NK-92 (cell line): ENCODE measurements around the gene ENTHD1.

ENCODE experiments used
- DNase-seq: peaks from one replicate; lab custom pipeline; 2025; ENCODE audit not compliant: unreplicated experiment; lab: John Stamatoyannopoulos, UW

ENTHD1 gene, protein sequence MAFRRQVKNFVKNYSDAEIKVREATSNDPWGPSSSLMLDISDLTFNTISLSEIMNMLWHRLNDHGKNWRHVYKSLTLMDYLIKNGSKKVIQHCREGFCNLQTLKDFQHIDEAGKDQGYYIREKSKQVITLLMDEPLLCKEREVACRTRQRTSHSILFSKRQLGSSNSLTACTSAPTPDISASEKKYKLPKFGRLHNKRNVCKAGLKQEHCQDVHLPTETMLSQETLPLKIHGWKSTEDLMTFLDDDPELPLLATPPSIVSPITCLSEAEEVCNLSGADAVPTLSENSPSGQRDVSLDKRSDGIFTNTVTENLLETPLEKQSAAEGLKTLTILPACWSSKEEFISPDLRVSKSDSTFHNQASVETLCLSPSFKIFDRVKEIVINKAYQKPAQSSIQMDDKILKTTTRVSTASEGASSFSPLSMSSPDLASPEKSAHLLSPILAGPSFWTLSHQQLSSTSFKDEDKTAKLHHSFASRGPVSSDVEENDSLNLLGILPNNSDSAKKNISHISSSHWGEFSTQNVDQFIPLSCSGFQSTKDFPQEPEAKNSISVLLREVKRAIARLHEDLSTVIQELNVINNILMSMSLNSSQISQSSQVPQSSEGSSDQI

GRCh38 chr22:39893526-39893925, at the start of gene ENTHD1:
Gene ENTHD1 (minus strand): TSS chr22:39893760. CDS start chr22:39887748, 6,012 bp downstream.
- no peak for DNase-seq

GRCh38 chr22:39943337-39943736, 49.8 kb upstream of the ENTHD1 start:
- DNase-seq, result no peak

DNA sequence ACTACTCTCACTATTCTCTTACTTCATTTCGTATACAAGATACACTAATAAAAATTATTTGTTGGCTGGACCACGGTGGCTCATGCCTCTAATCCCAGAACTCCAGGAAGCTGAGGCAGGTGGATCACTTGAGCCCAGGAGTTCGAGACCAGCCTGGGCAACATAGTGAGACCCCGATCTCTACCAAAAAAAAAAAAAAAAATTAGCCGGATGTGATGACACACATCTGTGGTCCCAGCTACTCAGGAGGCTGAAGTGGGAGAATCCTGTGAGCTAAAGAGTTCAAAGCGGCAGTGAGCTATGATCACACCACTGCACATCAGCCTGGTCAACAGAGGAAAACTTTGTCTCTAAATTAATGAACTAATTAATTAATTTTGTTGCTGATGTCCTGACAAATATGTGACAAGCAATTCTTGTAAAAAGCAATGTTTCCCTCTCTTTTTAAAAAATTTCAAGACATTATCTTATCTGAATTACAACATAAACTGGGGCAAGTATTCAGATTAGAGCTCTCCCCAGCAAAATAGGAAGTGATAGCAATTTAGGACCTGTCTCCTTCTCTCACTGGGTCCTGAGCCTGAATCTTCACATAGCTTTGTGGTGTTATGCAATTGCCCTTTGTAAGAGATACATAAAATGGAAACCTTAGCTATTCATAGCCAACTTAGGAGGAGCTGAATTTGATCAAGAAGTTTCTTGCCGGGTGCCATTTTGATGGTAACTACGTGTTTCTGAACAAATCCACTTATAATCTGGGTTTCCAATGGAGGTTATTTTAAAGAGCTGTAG, 49.1 kb upstream of the ENTHD1 start:
- DNase-seq, result no peak

DNA sequence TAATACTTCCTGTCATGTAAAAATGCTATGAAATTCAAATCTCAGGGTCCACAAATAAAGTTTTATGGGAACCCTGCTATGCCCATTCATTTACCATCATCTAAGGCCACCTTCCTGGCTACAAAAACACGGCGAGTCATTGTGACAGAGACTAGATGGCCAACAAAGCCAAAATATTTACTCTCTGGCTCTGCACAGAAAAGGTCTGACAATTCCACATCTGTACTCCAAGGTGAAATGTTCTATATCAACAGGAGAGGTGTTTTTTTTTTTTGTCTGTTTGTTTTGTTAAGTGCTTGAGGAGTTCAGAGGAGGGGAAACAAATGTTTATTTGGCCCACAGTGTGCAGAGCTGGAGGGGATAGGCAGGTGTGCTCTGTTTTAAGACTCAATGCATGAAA, 48.0 kb upstream of the ENTHD1 start:
- no peak for DNase-seq

DNA sequence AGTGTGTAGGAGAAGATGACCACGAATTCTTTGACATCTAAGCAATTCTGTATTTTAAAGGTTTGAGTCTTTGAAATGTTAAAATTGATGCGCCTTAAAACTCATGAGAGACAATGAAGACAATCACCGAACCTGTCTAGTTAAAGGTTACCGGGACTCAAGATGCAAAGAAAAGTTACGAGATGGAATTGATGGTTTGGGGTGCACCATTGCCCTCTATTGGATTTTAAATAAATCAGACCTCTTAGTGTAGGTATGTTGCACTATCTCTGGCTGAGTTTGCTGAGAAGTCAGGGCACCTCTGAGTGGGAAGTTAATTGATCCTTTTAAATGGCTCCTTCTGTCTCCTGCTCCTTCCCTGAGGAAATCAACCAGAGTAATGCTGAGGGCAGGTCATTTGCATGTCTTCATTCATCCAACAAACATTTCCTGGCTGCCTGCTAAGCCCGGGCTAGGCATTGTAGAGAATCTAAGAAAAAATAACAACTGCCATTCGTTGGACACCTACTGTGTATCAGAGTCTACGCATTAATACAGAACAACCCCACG, 47.3 kb upstream of the ENTHD1 start:
- no peak for DNase-seq

- no peak for DNase-seq
Measured at GRCh38 chr22:39939830-39940229, 46.3 kb upstream of the ENTHD1 start.

- DNase-seq, result no peak
Measured at GRCh38 chr22:39938509-39939111, 45.0 kb upstream of the ENTHD1 start.

DNA sequence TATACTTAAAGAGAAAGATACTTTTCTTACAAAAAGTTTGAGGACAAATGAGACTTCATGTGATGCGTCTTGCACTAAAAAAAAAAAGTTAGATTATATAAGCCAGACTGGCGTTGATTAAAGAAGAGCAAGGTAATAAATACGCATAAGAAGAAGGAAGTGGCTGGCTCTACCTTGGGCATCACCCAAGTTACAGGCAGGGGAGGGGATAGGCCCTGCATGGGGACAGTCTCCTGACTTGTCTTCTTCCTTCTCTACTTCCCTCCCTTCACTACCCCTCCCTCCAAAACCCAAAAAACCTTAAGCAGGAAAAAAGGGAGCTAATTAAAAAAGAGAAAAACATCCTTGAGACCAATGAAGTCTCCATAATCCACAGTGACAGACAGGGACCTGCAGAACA, 44.3 kb upstream of the ENTHD1 start:
- no peak for DNase-seq

GRCh38 chr22:39936523-39937145, 43.1 kb upstream of the ENTHD1 start:
- no peak for DNase-seq

DNA sequence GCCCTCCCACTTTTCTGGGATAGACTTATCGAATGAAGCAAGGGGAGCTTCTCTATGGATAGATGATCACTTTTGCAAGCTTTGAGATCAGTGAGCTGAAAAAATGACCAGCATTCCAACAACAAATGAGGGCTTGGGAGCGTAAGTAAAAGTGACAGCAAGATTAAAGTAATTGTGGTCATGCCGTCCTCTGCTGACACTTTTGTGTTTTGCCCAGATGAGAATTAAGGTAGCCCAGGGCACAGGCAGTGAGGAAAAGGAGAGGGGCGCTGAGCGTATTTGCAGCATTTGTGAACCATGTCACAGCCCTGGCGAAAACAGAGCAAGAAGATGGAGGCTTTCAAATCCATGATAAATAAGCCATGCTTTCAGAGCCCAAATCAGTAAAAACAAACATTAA, 42.1 kb upstream of the ENTHD1 start:
- DNase-seq, result no peak

DNA sequence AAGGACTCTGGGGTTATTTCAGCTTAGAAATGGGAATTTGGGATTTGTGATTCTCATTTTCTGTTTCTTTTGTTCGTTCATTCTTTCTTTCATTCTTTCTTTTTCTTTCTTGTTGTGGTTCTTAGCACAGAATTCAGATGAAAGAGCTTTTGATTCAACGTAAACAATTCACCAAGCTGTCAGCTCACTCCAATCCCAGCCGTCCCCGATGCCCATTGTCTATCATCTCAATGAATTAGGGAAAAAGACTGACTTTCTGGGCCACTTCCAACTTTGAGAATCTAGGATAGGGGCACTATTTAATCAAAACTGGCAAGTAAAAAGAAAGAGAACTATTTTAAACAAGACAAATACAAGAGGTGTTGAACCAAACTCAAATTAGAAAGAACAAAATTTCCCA, 41.6 kb upstream of the ENTHD1 start:
- DNase-seq, result no peak

GRCh38 chr22:39933741-39934140, 40.2 kb upstream of the ENTHD1 start:
- no peak for DNase-seq

GRCh38 chr22:39932918-39933649, 39.5 kb upstream of the ENTHD1 start:
- DNase-seq, result no peak

DNA sequence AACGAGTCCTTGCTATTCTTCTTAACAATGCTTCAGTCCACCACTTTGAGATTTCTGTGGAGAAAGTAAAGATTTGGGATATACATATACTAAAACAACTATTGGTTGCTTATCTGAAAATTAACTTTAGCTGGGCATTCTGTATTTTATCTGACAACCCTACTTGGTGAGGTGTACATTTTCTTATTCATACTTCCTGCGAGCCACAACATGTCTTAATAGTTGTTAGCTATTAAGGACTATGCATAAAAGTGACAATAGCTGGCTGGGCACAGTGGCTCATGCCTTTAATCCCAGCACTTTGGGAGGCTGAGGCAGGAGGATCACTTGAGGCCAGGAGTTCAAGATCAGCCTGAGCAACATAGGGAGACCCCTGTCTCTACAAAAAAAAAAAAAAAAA, 38.6 kb upstream of the ENTHD1 start:
- no peak for DNase-seq

GRCh38 chr22:39931251-39931650, 37.7 kb upstream of the ENTHD1 start:
- no peak for DNase-seq

- no peak for DNase-seq
Measured at GRCh38 chr22:39928536-39929520, 35.3 kb upstream of the ENTHD1 start.

DNA sequence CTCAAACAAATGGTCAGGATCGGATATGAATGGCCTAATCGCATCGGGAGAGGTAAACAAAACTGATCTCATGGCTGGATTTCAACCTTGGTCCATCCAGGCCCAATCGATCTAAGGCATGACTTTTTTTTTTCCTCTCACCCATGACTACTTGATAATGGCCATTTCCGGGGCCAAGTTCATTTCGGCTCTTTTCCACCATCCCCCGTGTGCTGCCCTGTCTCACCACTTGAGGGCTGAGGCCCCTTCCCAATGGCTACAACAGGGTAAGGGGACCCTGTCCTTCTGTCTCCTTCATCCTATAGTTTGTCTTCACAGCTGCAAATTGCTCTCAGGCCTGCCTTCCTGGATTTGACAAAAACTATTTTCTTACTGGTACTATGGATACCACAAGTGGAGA, 34.0 kb upstream of the ENTHD1 start:
- no peak for DNase-seq

DNA sequence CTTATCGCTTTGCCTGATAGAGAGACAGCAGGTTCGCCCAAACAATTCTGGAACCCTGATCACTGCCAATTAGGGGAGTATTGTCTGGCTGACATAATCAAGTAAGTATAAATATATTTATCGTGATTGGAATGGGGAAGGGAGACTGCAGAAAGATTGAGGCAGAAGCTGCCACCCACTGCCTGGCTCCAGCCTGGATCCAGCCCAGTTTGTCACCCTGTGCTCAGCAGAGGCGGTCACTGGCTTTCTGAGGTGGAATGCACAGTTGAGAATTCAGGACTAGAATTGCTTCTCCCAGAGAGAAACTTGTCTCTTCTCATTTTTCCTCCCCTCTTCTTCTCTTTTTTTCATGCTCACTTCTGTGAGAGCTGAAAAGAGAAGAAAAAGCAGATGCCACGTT, 33.2 kb upstream of the ENTHD1 start:
- DNase-seq, result no peak
